Measurements from ENCODE around the gene LRRK1.

LRRK1 gene

GRCh38 chr15:101097111-101097510, 178.0 kb downstream of the LRRK1 start:
- no peaks in the 10 kb centered on the region for H3K79me2 ChIP-seq (ENCODE audit: insufficient read depth, low read length)
- H3K9me3 ChIP-seq (ENCODE audit: low read length): no peaks in the 10 kb centered on the region
- no peak overlapping the region for H3K4me2 ChIP-seq (ENCODE audit: low read length)
- no peaks in the 10 kb centered on the region for H4K20me1 ChIP-seq (ENCODE audit: insufficient read depth, low read length)
- no peaks in the 10 kb centered on the region for H3F3A ChIP-seq (ENCODE audit: insufficient read depth, low read length)
- no peaks in the 10 kb centered on the region; the same call in 1 of the 2 replicates for H3K36me3 ChIP-seq (ENCODE audit: insufficient read depth, low read length)
- H3K4me1 ChIP-seq (ENCODE audit: insufficient read depth, low read length, severe bottlenecking): no peaks in the 10 kb centered on the region
- no peak for TF ChIP-seq EZH2 (IDR thresholded peaks at IDR 0.05; ENCODE audit: borderline replicate concordance, low read length)
- TF ChIP-seq CTCF (IDR thresholded peaks at IDR 0.05; ENCODE audit: low read length): no peak
- H3K27ac ChIP-seq (ENCODE audit: low read depth, low read length, poor library complexity, severe bottlenecking): no peak overlapping the region
- H3K27me3 ChIP-seq (ENCODE audit: insufficient read depth, low read length): peaks cover 3% of the 10 kb centered on the region; the same call in 1 of the 2 replicates
- H3K9me2 ChIP-seq (ENCODE audit: low read depth, low read length): no peaks in the 10 kb centered on the region
- no peak overlapping the region for H3K9ac ChIP-seq (ENCODE audit: low read length)
- H3K4me3 ChIP-seq (ENCODE audit: low read depth, low read length, poor library complexity, severe bottlenecking): no peak overlapping the region
- no peak overlapping the region for H2AFZ ChIP-seq (ENCODE audit: low read length)

GRCh38 chr15:101099183-101099582, 180.0 kb downstream of the LRRK1 start:
- no peak overlapping the region for H3K4me3 ChIP-seq (ENCODE audit: low read depth, low read length, poor library complexity, severe bottlenecking)
- H3K9ac ChIP-seq (ENCODE audit: low read length): no peak overlapping the region
- H4K20me1 ChIP-seq (ENCODE audit: insufficient read depth, low read length): no peaks in the 10 kb centered on the region
- H3K79me2 ChIP-seq (ENCODE audit: insufficient read depth, low read length): no peaks in the 10 kb centered on the region
- TF ChIP-seq EZH2 (IDR thresholded peaks at IDR 0.05; ENCODE audit: borderline replicate concordance, low read length) (no peak), CTCF (IDR thresholded peaks at IDR 0.05; ENCODE audit: low read length) (no peak)
- no peaks in the 10 kb centered on the region for H3F3A ChIP-seq (ENCODE audit: insufficient read depth, low read length)
- H2AFZ ChIP-seq (ENCODE audit: low read length): no peak overlapping the region
- H3K27me3 ChIP-seq (ENCODE audit: insufficient read depth, low read length): peaks cover 3% of the 10 kb centered on the region; the same call in 1 of the 2 replicates
- no peak overlapping the region for H3K4me2 ChIP-seq (ENCODE audit: low read length)
- no peaks in the 10 kb centered on the region; the same call in 1 of the 2 replicates for H3K36me3 ChIP-seq (ENCODE audit: insufficient read depth, low read length)
- no peaks in the 10 kb centered on the region for H3K4me1 ChIP-seq (ENCODE audit: insufficient read depth, low read length, severe bottlenecking)
- H3K27ac ChIP-seq (ENCODE audit: low read depth, low read length, poor library complexity, severe bottlenecking): no peak overlapping the region
- H3K9me3 ChIP-seq (ENCODE audit: low read length): no peaks in the 10 kb centered on the region
- no peaks in the 10 kb centered on the region for H3K9me2 ChIP-seq (ENCODE audit: low read depth, low read length)

- Histone ChIP-seq H3K4me3 (ENCODE audit: low read depth, low read length, poor library complexity, severe bottlenecking) (no peak overlapping the region), H3K9me2 (ENCODE audit: low read depth, low read length) (no peaks in the 10 kb centered on the region), H3K4me1 (ENCODE audit: insufficient read depth, low read length, severe bottlenecking) (no peaks in the 10 kb centered on the region), H3F3A (ENCODE audit: insufficient read depth, low read length) (no peaks in the 10 kb centered on the region), H2AFZ (ENCODE audit: low read length) (no peak overlapping the region), H3K4me2 (ENCODE audit: low read length) (no peak overlapping the region), H3K9ac (ENCODE audit: low read length) (no peak overlapping the region), H3K79me2 (ENCODE audit: insufficient read depth, low read length) (no peaks in the 10 kb centered on the region), H4K20me1 (ENCODE audit: insufficient read depth, low read length) (no peaks in the 10 kb centered on the region), H3K9me3 (ENCODE audit: low read length) (no peaks in the 10 kb centered on the region), H3K27ac (ENCODE audit: low read depth, low read length, poor library complexity, severe bottlenecking) (no peak overlapping the region), H3K36me3 (ENCODE audit: insufficient read depth, low read length) (no peaks in the 10 kb centered on the region; the same call in 1 of the 2 replicates), H3K27me3 (ENCODE audit: insufficient read depth, low read length) (peaks cover 3% of the 10 kb centered on the region; the same call in 1 of the 2 replicates)
- TF ChIP-seq CTCF (IDR thresholded peaks at IDR 0.05; ENCODE audit: low read length) (no peak), EZH2 (IDR thresholded peaks at IDR 0.05; ENCODE audit: borderline replicate concordance, low read length) (no peak)
These were observed 181.0 kb downstream of the LRRK1 start for GRCh38 chr15:101100118-101100517.
